GM12878 (cell line): Measurements from ENCODE around the gene MANEAL. TPM values are rescaled to one million over a fixed set of nuclear protein-coding genes. Genes with fewer than 3 reads are reported as not detected.

Experiments
- ATAC-seq: fragments of 200-7000 bp; cut with Tn5 transposase; 3 replicates; pipeline ENCODE4 v1.9.1; 2020; ENCODE audit warnings: mild to moderate bottlenecking, moderate library complexity
- BruUV-seq: library from RNA; stranded (reverse); fragments of 400-500 nt; replicated peaks from 2 replicates; lab custom pipeline; 2021; lab: Mats Ljungman, UMichigan
- CTCF ChIA-PET: fragments of 300-600 bp; sonication (Branson Sonifier 250); formaldehyde crosslinking; extraction: SDS; loops from one replicate; lab custom pipeline; 2021; ENCODE audit warnings: inconsistent platforms; lab: Yijun Ruan, JAX
- POLR2A ChIA-PET: fragments of 350-600 bp; formaldehyde crosslinking; extraction: SDS; loops from one replicate; lab custom pipeline; 2021; ENCODE audit warnings: inconsistent platforms; lab: Charles Lee
- RAD21 ChIA-PET: fragments of 300-600 bp; sonication (Branson Sonifier 250); formaldehyde crosslinking; loops from one replicate; lab custom pipeline; 2023; ENCODE audit warnings: antibody characterized with exemption; ENCODE audit not compliant: unreplicated experiment; lab: Charles Lee
- SMC1A ChIA-PET: fragments of 300-600 bp; sonication (Branson Sonifier 250); formaldehyde crosslinking; loops from one replicate; lab custom pipeline; 2023; ENCODE audit not compliant: unreplicated experiment, uncharacterized antibody; lab: Charles Lee
- DNase-seq: peaks from one replicate; pipeline ENCODE4 v3.0.0-alpha.2; 2011; ENCODE audit warnings: low read depth, low spot score
- FAIRE-seq: peaks from 3 replicates; lab custom pipeline; 2011; peaks lifted over from hg19 to GRCh38; lab: Jason Lieb, UNC
- H2AFZ ChIP-seq: 2 replicates; pipeline ENCODE4 v1.6.0; 2011; ENCODE audit warnings: low read depth, low read length, control low read depth; ENCODE audit not compliant: control insufficient read depth
- H3K27ac ChIP-seq: 2 replicates; pipeline ENCODE4 v1.5.1; 2011; ENCODE audit warnings: control low read depth; ENCODE audit not compliant: control insufficient read depth, insufficient read depth
- H3K27me3 ChIP-seq, 2 experiments: replicated peaks in 1 of 2; 2 replicates each; pipeline versions ENCODE4 v1.6.0 to v1.6.1; 2011; ENCODE audit warnings: low read length in 1 of 2; ENCODE audit not compliant: control insufficient read depth in 2 of 2, insufficient read depth in 2 of 2
- H3K36me3 ChIP-seq, 2 experiments: 2 replicates each; pipeline ENCODE4 v1.5.1; 2011; ENCODE audit warnings: low read length in 1 of 2; ENCODE audit not compliant: control insufficient read depth in 2 of 2, insufficient read depth in 2 of 2
- H3K4me1 ChIP-seq: 2 replicates; pipeline ENCODE4 v1.6.1; 2011; ENCODE audit warnings: mild to moderate bottlenecking, low read length, moderate library complexity, mixed read lengths; ENCODE audit not compliant: control insufficient read depth, insufficient read depth
- H3K4me2 ChIP-seq: 2 replicates; pipeline ENCODE4 v1.6.0; 2011; ENCODE audit warnings: control low read depth; ENCODE audit not compliant: control insufficient read depth, insufficient read depth
- H3K4me3 ChIP-seq: fragments of 200-600 bp; sonication (generic); 2 replicates; pipeline ENCODE4 v1.5.1; 2016
- H3K79me2 ChIP-seq: 2 replicates; pipeline ENCODE4 v1.6.0; 2011; ENCODE audit warnings: low read length; ENCODE audit not compliant: control insufficient read depth, insufficient read depth
- H3K9ac ChIP-seq: 2 replicates; pipeline ENCODE4 v1.8.0; 2011; ENCODE audit warnings: low read length, control low read depth, mixed read lengths; ENCODE audit not compliant: control insufficient read depth, insufficient read depth
- H3K9me3 ChIP-seq: replicated peaks from 3 replicates; pipeline ENCODE4 v1.5.1; 2011; ENCODE audit warnings: mild to moderate bottlenecking, low read length; ENCODE audit not compliant: control insufficient read depth, insufficient read depth
- H4K20me1 ChIP-seq: 2 replicates; pipeline ENCODE4 v1.6.0; 2011; ENCODE audit not compliant: control insufficient read depth, insufficient read depth
- BRCA1 ChIP-seq: IDR thresholded peaks from 2 replicates; pipeline ENCODE4 v1.6.1; 2011; ENCODE audit warnings: low read depth, low read length, improper control_type of control experiment
- CBX5 ChIP-seq: sonication (generic); IDR thresholded peaks from 2 replicates; pipeline ENCODE4 v1.6.1; 2016; ENCODE audit warnings: low read depth, moderate library complexity, mild to moderate bottlenecking, inconsistent platforms
- DPF2 ChIP-seq: fragments of 450-650 bp; IDR thresholded peaks from 2 replicates; pipeline ENCODE4 v1.6.1; 2017; ENCODE audit warnings: mild to moderate bottlenecking
- EZH2 ChIP-seq: IDR thresholded peaks from 2 replicates; pipeline ENCODE4 v1.6.1; 2012; ENCODE audit warnings: low read depth, mild to moderate bottlenecking, control low read depth, inconsistent platforms, low read length, borderline replicate concordance; ENCODE audit not compliant: control insufficient read depth
- JUNB ChIP-seq: IDR thresholded peaks from 2 replicates; pipeline ENCODE4 v1.6.1; 2016; ENCODE audit warnings: antibody characterized with exemption, mild to moderate bottlenecking
- POLR2AphosphoS2 ChIP-seq: IDR thresholded peaks from 2 replicates; pipeline ENCODE4 v1.6.1; 2011; ENCODE audit warnings: low read depth, mild to moderate bottlenecking, low read length, improper control_type of control experiment, moderate library complexity
- RUNX3 ChIP-seq: IDR thresholded peaks from 2 replicates; pipeline ENCODE4 v1.6.1; 2012; ENCODE audit warnings: low read length, inconsistent platforms
- SUPT20H ChIP-seq: IDR thresholded peaks from 2 replicates; pipeline ENCODE4 v1.6.1; 2011; ENCODE audit warnings: low read depth, mild to moderate bottlenecking, low read length, moderate library complexity, borderline replicate concordance; ENCODE audit not compliant: control insufficient read depth
- WRNIP1 ChIP-seq: IDR thresholded peaks from 2 replicates; pipeline ENCODE4 v1.6.1; 2011; ENCODE audit warnings: low read depth, low read length, improper control_type of control experiment, borderline replicate concordance
- ZNF207 ChIP-seq: fragments of 450-650 bp; IDR thresholded peaks from 2 replicates; pipeline ENCODE4 v1.6.1; 2014; ENCODE audit warnings: antibody characterized with exemption, mild to moderate bottlenecking, borderline replicate concordance
- WGBS: methylation state at CpG from one replicate; pipeline ENCODE4 v1.1.6; 2016; ENCODE audit warnings: low lambda C conversion rate; ENCODE audit not compliant: insufficient replicate concordance, insufficient coverage; ENCODE audit errors: missing lambda C conversion rate; 5-methylcytosine and 5-hydroxymethylcytosine counted together
- in situ Hi-C: fragments of 300-500 bp; cut with MboI; formaldehyde crosslinking; loops from 9 replicates; pipeline ENCODE4 v1.14.3; 2018; ENCODE audit warnings: mixed read lengths
- intact Hi-C: fragments of 100-400 bp; cut with micrococcal nuclease; formaldehyde crosslinking; loops from one replicate; pipeline ENCODE4 v1.14.2; 2022; ENCODE audit not compliant: unreplicated experiment
- polyA plus RNA-seq, 11 experiments: library from polyadenylated mRNA; depleted of rRNA in 4 of 11; unstranded in 6 of 11; stranded (reverse) in 5 of 11; fragments of >200 nt; fragmentation: Nextera tagmentation in 4 of 11; fragmentation: Illumina TruSeq in 1 of 11; extraction: Ambion mirVana in 4 of 11; extraction: Trizol in 1 of 11; gene quantifications; 1 replicate in 1 of 11; 2 replicates in 10 of 11; pipeline versions ENCODE4 v1.2.1 to v1.2.3, GENCODE V29; 2011 to 2016; ENCODE audit warnings: inconsistent platforms in 2 of 11, missing spikeins in 2 of 11, low read depth in 1 of 11
- total RNA-seq, 4 experiments: library from RNA; depleted of rRNA in 3 of 4; stranded (reverse); fragments of >200 nt in 3 of 4; fragmentation: Illumina TruSeq in 1 of 4; extraction: Trizol in 1 of 4; gene quantifications; 2 replicates each; pipeline versions ENCODE4 v1.2.1 to v1.2.3, GENCODE V29; 2013 to 2021
- TF ChIP-seq, protein P1 (sequence below): fragments of 450-650 bp; IDR thresholded peaks from 2 replicates; pipeline ENCODE4 v1.6.1; 2017; ENCODE audit warnings: mild to moderate bottlenecking, moderate library complexity

The MANEAL gene
- total and polyA plus RNA-seq, 10 of the 15 experiments (the other 5 are each of a cell fraction or from before 2014, with no cell fraction given): 0.83 to 11.1 (median 5.7) TPM

DNA sequence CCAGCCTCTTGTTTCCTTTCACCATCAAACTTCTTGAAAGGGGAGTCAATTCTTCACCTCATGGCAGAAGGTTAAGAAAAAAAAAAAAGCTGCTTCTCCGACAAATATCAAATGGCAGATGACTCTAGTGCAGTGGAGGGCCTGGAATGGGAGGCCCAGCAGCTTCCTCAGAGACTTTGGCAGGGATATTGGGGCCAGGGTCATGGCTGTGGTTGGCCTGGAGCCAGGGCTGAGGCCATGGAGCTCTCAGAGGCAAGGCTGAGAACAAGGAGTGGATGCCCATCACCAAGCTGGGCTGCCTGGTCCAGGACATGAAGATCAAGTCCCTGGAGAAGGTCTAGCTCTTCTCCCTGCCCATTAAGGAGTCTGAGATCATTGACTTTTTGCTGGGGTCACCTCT is 47.1 kb downstream of the MANEAL start:
- ATAC-seq (no peak), FAIRE-seq (no peak), DNase-seq (no peak)
- Histone ChIP-seq H3K4me1 (no peaks in the 10 kb centered on the region; the same call in 1 of the 2 replicates), H3K27ac (no peak overlapping the region), H3K9ac (no peak overlapping the region), H3K4me3 (no peak overlapping the region), H3K4me2 (no peak overlapping the region), H3K27me3 (no peaks in the 10 kb centered on the region), H3K36me3 (peaks cover 13 to 15% of the 10 kb centered on the region in 2 experiments), H2AFZ (no peak overlapping the region), H4K20me1 (no peaks in the 10 kb centered on the region), H3K9me3 (no peaks in the 10 kb centered on the region), H3K79me2 (peaks cover 11% of the 10 kb centered on the region)
- BruUV-seq: no TSS peak
- SMC1A ChIA-PET: interaction anchor here (0.7 to 1.1 kb wide), 2 partner anchors 10 to 11 kb away, joined by 3 read pairs; no protein-coding TSS in a partner anchor
- POLR2A ChIA-PET: interaction anchor here (1.7 kb wide), 1 partner anchor 10 kb away, joined by 5 read pairs; no protein-coding TSS in a partner anchor
- intact Hi-C loops: no loop called here
- in situ Hi-C loops: no loop called here
- CTCF ChIA-PET: interaction anchor here (0.6 to 1.2 kb wide), 3 partner anchors 12 to 20 kb away, joined by 3 to 8 read pairs (median 3); no protein-coding TSS in a partner anchor
- WGBS: 100% methylated on average over 1 of the region's 1 CpG
- RAD21 ChIA-PET: interaction anchor here (0.5 kb wide), 1 partner anchor 12 kb away, joined by 3 read pairs; no protein-coding TSS in a partner anchor
- no peak for TF ChIP-seq EZH2
- TF ChIP-seq BRCA1: no peak
- TF ChIP-seq DPF2: no peak
- TF ChIP-seq WRNIP1: no peak
- no peak for TF ChIP-seq CBX5
- TF ChIP-seq JUNB: no peak
- TF ChIP-seq SUPT20H: no peak
- TF ChIP-seq POLR2AphosphoS2: no peak
- TF ChIP-seq ZNF207: no peak
- TF ChIP-seq, protein P1, sequence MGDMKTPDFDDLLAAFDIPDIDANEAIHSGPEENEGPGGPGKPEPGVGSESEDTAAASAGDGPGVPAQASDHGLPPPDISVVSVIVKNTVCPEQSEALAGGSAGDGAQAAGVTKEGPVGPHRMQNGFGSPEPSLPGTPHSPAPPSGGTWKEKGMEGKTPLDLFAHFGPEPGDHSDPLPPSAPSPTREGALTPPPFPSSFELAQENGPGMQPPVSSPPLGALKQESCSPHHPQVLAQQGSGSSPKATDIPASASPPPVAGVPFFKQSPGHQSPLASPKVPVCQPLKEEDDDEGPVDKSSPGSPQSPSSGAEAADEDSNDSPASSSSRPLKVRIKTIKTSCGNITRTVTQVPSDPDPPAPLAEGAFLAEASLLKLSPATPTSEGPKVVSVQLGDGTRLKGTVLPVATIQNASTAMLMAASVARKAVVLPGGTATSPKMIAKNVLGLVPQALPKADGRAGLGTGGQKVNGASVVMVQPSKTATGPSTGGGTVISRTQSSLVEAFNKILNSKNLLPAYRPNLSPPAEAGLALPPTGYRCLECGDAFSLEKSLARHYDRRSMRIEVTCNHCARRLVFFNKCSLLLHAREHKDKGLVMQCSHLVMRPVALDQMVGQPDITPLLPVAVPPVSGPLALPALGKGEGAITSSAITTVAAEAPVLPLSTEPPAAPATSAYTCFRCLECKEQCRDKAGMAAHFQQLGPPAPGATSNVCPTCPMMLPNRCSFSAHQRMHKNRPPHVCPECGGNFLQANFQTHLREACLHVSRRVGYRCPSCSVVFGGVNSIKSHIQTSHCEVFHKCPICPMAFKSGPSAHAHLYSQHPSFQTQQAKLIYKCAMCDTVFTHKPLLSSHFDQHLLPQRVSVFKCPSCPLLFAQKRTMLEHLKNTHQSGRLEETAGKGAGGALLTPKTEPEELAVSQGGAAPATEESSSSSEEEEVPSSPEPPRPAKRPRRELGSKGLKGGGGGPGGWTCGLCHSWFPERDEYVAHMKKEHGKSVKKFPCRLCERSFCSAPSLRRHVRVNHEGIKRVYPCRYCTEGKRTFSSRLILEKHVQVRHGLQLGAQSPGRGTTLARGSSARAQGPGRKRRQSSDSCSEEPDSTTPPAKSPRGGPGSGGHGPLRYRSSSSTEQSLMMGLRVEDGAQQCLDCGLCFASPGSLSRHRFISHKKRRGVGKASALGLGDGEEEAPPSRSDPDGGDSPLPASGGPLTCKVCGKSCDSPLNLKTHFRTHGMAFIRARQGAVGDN: no peak
- no peak for TF ChIP-seq RUNX3
